Heart left ventricle (tissue), 13 donors: ENCODE data around the gene CAMTA1.

ENCODE experiments used
- CTCF ChIP-seq, 12 donors: fragments of 200-600 bp; sonication (generic) in 4 of 12; IDR thresholded peaks; one replicate each; pipeline versions ENCODE4 v1.5.0 to v1.8.0; 2018 to 2022; ENCODE audit warnings: antibody characterized with exemption in 12 of 12, mild to moderate bottlenecking in 5 of 12
- POLR2A ChIP-seq, 2 donors: fragments of 450-650 bp; IDR thresholded peaks; one replicate each; pipeline ENCODE4 v1.6.1; 2017; ENCODE audit warnings: antibody characterized with exemption in 2 of 2, mild to moderate bottlenecking in 2 of 2, moderate library complexity in 2 of 2
- donor health status: ischemic (EF 13 %, LVEDD 7.1; RV severe dilation, severe dysfunction).
- donor health status: DM: no; HTN: yes; CAD: no.
- donor health status: DM: no; HTN: no; CAD: no.
- donor health status: ischemic (EF 25% LVEDD 6.9; RV normal size, moderate dysfunction).
- donor health status: ischemic (EF 25% LVEDD 5.7; RV mildly dilated, moderate dysfunction).
- donor health status: ischemic (EF 35%, LVEDD 5.7; RV mildly dilated, moderate dysfunction).
- donor health status: nonischemic (EF 11% LVEDD 7.7; RV severe dilation, severe dysfunction).
- donor health status: DM: yes; HTN: yes; CAD: no.
- donor health status: PGD.
- donor health status: ischemic (EF 29% LVEDD 5.4; RV normal size, mild dysfunction).
- donor health status: nonischemic (EF 23%, LVEDD 6.1; RV moderate dilation, normal function).

GRCh38 chr1:6862906-6863305, 77.7 kb downstream of the CAMTA1 start:
- TF ChIP-seq POLR2A (IDR thresholded peaks at IDR 0.05) (no peak), CTCF (IDR thresholded peaks at IDR 0.05) (no peak)
